Fibroblast of the aortic adventitia (primary cell): ENCODE results near the gene PREX1. TPM values are rescaled to one million over a fixed set of nuclear protein-coding genes. Genes with fewer than 3 reads are reported as not detected.

Experiments used
- DNase-seq: peaks from one replicate; pipeline ENCODE4 v3.0.0-alpha.2; 2010; ENCODE audit warnings: low read depth
- H3K4me3 ChIP-seq: 2 replicates; pipeline ENCODE4 v1.5.1; 2011; ENCODE audit warnings: low read depth, mild to moderate bottlenecking, control low read depth, low read length, moderate library complexity
- total RNA-seq: library from RNA; depleted of rRNA; stranded (reverse); fragments of >200 nt; gene quantifications from 2 replicates; pipeline ENCODE4 v1.2.3, GENCODE V29; 2012; ENCODE audit warnings: low replicate concordance
- TF ChIP-seq, protein P1 (sequence below): IDR thresholded peaks from 2 replicates; pipeline ENCODE4 v1.5.1; 2011; ENCODE audit warnings: mild to moderate bottlenecking, low read length, control low read depth, inconsistent platforms; ENCODE audit not compliant: insufficient read depth

The PREX1 gene
- total RNA-seq, 1 donor: 13.0 TPM

DNA sequence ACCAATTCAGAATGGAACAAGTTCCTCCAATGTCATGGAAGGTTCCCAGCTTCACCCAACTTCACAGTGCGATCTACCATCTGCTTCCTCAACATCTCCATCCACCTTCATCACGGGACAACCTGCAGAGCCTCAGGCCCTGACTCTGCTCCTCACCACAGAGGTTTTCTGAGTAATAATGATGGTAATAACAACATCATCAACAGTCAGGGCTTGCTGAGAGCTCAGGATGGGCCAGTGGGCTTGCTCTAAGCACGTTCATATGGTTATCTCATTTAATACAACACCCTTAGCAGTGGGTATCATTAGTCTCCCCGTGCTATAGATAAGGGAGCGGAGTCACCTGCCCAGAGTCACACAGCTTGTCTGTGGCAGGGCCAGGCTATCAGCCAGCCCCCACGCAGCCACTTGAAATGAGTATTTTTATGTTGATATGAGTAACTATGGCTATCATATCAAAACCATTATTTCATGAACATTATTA is 38.6 kb downstream of the PREX1 start:
- DNase-seq: no peak
- TF ChIP-seq, protein P1, sequence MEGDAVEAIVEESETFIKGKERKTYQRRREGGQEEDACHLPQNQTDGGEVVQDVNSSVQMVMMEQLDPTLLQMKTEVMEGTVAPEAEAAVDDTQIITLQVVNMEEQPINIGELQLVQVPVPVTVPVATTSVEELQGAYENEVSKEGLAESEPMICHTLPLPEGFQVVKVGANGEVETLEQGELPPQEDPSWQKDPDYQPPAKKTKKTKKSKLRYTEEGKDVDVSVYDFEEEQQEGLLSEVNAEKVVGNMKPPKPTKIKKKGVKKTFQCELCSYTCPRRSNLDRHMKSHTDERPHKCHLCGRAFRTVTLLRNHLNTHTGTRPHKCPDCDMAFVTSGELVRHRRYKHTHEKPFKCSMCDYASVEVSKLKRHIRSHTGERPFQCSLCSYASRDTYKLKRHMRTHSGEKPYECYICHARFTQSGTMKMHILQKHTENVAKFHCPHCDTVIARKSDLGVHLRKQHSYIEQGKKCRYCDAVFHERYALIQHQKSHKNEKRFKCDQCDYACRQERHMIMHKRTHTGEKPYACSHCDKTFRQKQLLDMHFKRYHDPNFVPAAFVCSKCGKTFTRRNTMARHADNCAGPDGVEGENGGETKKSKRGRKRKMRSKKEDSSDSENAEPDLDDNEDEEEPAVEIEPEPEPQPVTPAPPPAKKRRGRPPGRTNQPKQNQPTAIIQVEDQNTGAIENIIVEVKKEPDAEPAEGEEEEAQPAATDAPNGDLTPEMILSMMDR: no peak
- no peak overlapping the region for H3K4me3 ChIP-seq

DNA sequence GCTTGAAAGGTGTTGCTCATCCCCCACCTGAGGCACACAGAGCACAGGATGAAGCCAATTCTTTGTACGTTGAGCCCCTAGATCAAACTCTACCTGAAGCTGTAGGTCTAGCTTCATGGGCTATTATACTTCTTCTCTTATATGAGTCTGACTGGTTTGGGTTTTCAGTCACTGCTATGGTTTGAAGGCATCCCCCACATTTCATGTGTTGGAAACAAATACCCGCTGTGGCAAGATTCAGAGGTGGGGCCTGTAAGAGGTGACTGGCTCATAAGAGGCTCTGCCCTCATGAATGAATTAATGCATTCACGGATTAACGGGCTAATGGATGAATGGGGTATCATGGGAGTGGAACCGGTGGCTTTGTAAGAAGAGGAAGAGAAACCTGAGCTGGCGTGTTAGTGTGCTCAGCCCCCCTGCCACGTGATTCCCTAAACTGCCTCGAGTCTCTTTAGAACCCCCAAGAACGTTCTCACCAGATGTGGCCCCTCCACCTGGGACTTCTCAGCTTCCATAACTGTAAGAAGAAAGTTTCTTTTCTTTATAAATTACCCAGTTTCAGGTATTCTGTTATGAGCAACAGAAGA is 39.2 kb downstream of the PREX1 start:
- no peak for DNase-seq
- TF ChIP-seq, protein P1: no peak
- no peak overlapping the region for H3K4me3 ChIP-seq

DNA sequence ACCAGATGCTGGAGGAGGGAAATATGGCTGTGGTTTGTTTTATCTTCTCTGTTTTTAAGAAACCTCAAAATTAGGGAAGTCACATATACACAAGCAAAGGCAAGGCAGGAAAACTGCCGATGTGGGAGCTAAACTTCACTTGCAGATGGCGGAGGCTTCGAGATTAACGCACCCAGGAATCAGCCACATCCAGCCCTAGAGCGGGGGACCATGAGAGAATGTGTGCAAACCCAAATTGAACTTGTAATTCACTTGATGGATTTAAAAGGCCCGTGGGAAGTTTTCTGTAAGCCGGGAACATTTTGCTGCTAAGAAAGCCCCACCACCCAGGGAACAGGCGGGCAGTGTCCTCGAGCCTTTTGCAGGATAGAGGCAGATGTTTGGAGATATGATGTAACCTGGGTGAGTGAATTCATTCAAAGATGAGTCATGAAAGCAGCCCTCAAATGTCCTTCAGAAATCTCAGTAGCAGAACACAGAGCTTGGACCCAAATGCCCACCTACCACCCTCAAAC is 39.9 kb downstream of the PREX1 start:
- DNase-seq: peak; percentile 54
- TF ChIP-seq, protein P1: no peak
- H3K4me3 ChIP-seq: no peak overlapping the region

DNA sequence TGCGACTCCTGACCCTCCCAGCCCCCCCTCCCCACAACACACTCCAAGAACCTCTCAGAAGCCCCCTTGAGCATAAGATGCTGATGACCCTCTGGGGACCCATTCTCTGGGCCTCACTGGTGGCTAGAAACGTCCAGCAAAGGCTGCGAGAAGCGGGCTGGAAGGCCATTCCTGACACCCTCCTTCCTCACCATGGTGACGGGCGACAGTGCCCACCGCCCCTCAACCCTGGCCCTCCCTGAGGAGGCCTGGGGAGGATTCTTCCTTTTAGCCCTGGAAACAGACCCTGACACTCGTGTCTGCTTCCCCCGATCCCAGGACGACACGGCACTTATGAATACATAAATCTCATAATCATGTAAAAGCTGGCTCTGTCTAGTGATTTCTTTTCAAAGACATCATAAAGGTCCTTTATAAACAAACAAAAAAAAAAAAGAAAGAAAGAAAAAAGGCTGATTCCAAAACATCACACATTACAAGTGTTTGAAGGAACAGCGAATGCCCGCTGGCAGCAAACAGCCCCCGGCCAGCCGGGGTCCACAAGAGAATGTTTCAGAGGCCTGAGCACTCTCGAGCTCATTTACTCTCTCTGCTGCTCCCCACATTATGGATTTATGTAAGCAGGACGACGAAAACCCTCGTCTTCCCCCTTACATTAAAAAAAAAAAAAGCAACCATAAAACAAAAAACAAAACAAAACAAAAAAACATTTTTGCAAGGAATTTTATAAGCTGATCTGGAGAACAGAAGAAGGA is 40.7 kb downstream of the PREX1 start:
- TF ChIP-seq, protein P1: no peak
- no peak overlapping the region for H3K4me3 ChIP-seq
- DNase-seq: no peak

DNA sequence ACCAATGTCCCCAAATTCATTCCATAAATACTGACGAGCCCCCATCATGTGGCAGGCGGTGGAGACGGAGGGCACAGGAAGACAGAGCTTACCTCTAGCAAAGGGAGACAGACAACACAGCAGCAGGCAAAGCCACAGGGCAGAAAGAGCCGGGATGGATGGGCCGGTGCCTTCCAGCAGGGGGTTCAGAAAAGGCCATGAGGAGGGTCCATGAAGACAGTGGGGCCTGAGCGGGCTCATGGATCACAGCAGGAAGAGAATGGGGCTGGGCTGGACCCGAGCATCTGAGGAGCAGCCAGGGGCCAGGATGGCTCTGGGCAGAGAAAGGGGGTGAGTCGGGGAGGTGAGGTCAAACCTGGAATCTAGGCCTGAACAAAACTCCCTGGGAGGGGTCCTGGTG is 42.0 kb downstream of the PREX1 start:
- DNase-seq: no peak
- TF ChIP-seq, protein P1: no peak
- H3K4me3 ChIP-seq: no peak overlapping the region

DNA sequence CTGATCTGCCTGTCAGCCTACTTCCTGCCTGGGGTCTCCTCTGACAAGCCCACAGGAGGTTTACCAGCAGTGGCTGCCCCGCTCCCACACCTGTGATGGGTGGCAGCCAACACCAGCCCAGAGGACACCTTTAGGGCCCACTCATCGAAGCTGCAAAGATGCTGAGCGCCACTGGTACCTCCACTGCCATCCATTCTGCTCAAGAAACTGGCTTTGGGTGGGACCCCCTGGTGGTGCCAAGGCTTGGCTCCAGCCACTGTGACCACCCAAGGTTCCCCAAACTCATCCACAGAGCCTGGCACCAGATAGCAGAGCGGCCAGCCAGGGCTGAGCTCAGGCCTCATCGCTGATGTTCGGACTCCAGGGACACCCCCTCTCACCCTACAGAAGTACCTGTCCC is 42.5 kb downstream of the PREX1 start:
- H3K4me3 ChIP-seq: no peak overlapping the region
- DNase-seq: no peak
- TF ChIP-seq, protein P1: no peak
